GM18508 (cell line): Measurements from ENCODE around the gene IDE.
A peak's percentile ranks its signal among the peaks of the same experiment; 100 is the strongest.
"Not testable (repeated sequence)": the region's sequence is repeated elsewhere in the genome, so short reads cannot be mapped to it uniquely, and the experiment has no call there.

Experiments
- ATAC-seq: cut with Tn5 transposase; IDR thresholded peaks from one replicate; pipeline ENCODE4 v1.9.1; 2021; ENCODE audit warnings: moderate number of reproducible peaks; ENCODE audit not compliant: insufficient read depth, unreplicated experiment

Gene IDE

GRCh38 chr10:92573798-92574547 lies at the start of gene IDE:
TSS of gene IDE (minus strand) at chr10:92574093. CDS start at chr10:92574019, 74 bp downstream.
- peak; percentile 39 for ATAC-seq

GRCh38 chr10:92619368-92619767 lies 45.5 kb upstream of the IDE start:
- ATAC-seq: no peak

- ATAC-seq: no peak
These were observed 41.6 kb upstream of the IDE start for GRCh38 chr10:92615515-92615914.

GRCh38 chr10:92604841-92605240 lies 30.9 kb upstream of the IDE start:
- ATAC-seq: no peak

- no peak for ATAC-seq
These were observed 24.4 kb upstream of the IDE start for GRCh38 chr10:92598321-92598720.

GRCh38 chr10:92595505-92595904 lies 21.6 kb upstream of the IDE start:
- ATAC-seq: no peak

- no peak for ATAC-seq
These were observed 20.0 kb upstream of the IDE start for GRCh38 chr10:92593619-92594588.

GRCh38 chr10:92592761-92593618 lies 19.1 kb upstream of the IDE start, which contains the start of gene KIF11:
TSS of gene KIF11 (plus strand) at chr10:92593130. CDS start at chr10:92593376, 246 bp downstream.
- ATAC-seq: peak; percentile 71

GRCh38 chr10:92591550-92592022 lies 17.7 kb upstream of the IDE start:
- ATAC-seq: peak; percentile 35

- peak; percentile 4 for ATAC-seq
These were observed 17.0 kb upstream of the IDE start for GRCh38 chr10:92590623-92591549.

- not testable (repeated sequence) for ATAC-seq
These were observed 8.5 kb upstream of the IDE start for GRCh38 chr10:92582347-92582746.

- no peak for ATAC-seq
These were observed 2.1 kb upstream of the IDE start for GRCh38 chr10:92575961-92576360.

- peak; percentile 30 for ATAC-seq
These were observed 812 bp upstream of the IDE start for GRCh38 chr10:92574548-92575261.

- peak; percentile 18 for ATAC-seq
These were observed 649 bp downstream of the IDE start for GRCh38 chr10:92573091-92573797.

GRCh38 chr10:92572362-92573090 lies 1.4 kb downstream of the IDE start:
- no peak for ATAC-seq

GRCh38 chr10:92571649-92572048 lies 2.2 kb downstream of the IDE start:
- ATAC-seq: no peak

- ATAC-seq: not testable (repeated sequence)
These were observed 4.2 kb downstream of the IDE start for GRCh38 chr10:92569663-92570062.
